HepG2 (cell line): ENCODE results near the gene SMOC1. TPM values are rescaled to one million over a fixed set of nuclear protein-coding genes. Genes with fewer than 3 reads are reported as not detected.

Experiments
- ATAC-seq: fragments of 200-7000 bp; cut with Tn5 transposase; 3 replicates; pipeline ENCODE4 v1.9.1; 2020; ENCODE audit warnings: mild to moderate bottlenecking, moderate library complexity
- BruUV-seq: library from RNA; stranded (reverse); fragments of 400-500 nt; replicated peaks from 2 replicates; lab custom pipeline; 2021; lab: Mats Ljungman, UMichigan
- CTCF ChIA-PET: fragments of 300-600 bp; formaldehyde crosslinking; extraction: SDS; loops from one replicate; lab custom pipeline; 2021; ENCODE audit warnings: low total read pairs, inconsistent platforms, low intra/inter-chr PET ratio; lab: Yijun Ruan, JAX
- POLR2A ChIA-PET: fragments of 350-600 bp; sonication (Branson Sonifier 250); formaldehyde crosslinking; loops from one replicate; lab custom pipeline; 2020; ENCODE audit warnings: antibody characterized with exemption, inconsistent platforms; lab: Yijun Ruan, JAX
- DNase-seq: peaks from one replicate; pipeline ENCODE4 v3.0.0-alpha.2; 2015; ENCODE audit warnings: low spot score
- FAIRE-seq: peaks from 3 replicates; lab custom pipeline; 2011; peaks lifted over from hg19 to GRCh38; lab: Jason Lieb, UNC
- H2AFZ ChIP-seq: one replicate; pipeline ENCODE4 v1.6.1; 2011; ENCODE audit warnings: low read length, inconsistent platforms
- H3K27ac ChIP-seq: fragments of 300-600 bp; 3 replicates; pipeline ENCODE4 v1.8.0; 2011; ENCODE audit warnings: mixed run types, mild to moderate bottlenecking, mixed read lengths, low read length, inconsistent platforms; ENCODE audit not compliant: insufficient read depth; ENCODE audit errors: extremely low read length
- H3K27me3 ChIP-seq, 2 experiments: fragments of 200-600 bp in 1 of 2; 2 replicates in 1 of 2; 3 replicates in 1 of 2; pipeline versions ENCODE4 v1.6.0 to v1.8.0; 2011; ENCODE audit warnings: low read length in 2 of 2, mild to moderate bottlenecking in 2 of 2, moderate library complexity in 2 of 2, inconsistent platforms in 1 of 2; ENCODE audit not compliant: insufficient read depth in 2 of 2, control insufficient read depth in 1 of 2
- H3K36me3 ChIP-seq, 2 experiments: fragments of 200-600 bp in 1 of 2; replicated peaks in 1 of 2; 2 replicates in 1 of 2; 3 replicates in 1 of 2; pipeline versions ENCODE4 v1.5.1 to v1.8.0; 2011; ENCODE audit warnings: low read length in 2 of 2, inconsistent platforms in 1 of 2; ENCODE audit not compliant: insufficient read depth in 2 of 2, control insufficient read depth in 1 of 2
- H3K4me1 ChIP-seq: 2 replicates; pipeline ENCODE4 v1.5.1; 2012; ENCODE audit warnings: low read length, inconsistent platforms; ENCODE audit not compliant: insufficient read depth
- H3K4me2 ChIP-seq: 2 replicates; pipeline ENCODE4 v1.6.0; 2011; ENCODE audit warnings: low read depth, low read length, inconsistent platforms
- H3K4me3 ChIP-seq, 3 experiments: fragments of 200-600 bp in 1 of 3; sonication (generic), shearing (Covaris generic) in 1 of 3; replicated peaks in 1 of 3; 2 replicates each; pipeline ENCODE4 v1.5.1; 2011 to 2016; ENCODE audit warnings: low read length in 3 of 3, inconsistent platforms in 2 of 3, low read depth in 2 of 3, mild to moderate bottlenecking in 2 of 3, control low read depth in 1 of 3, mixed read lengths in 1 of 3; ENCODE audit not compliant: insufficient read depth in 1 of 3
- H3K79me2 ChIP-seq: one replicate; pipeline ENCODE4 v1.6.1; 2011; ENCODE audit warnings: low read length, inconsistent platforms; ENCODE audit not compliant: insufficient read depth
- H3K9ac ChIP-seq: 2 replicates; pipeline ENCODE4 v1.6.0; 2011; ENCODE audit warnings: mild to moderate bottlenecking, low read depth, low read length, inconsistent platforms; ENCODE audit not compliant: insufficient read depth
- H3K9me3 ChIP-seq: 2 replicates; pipeline ENCODE4 v1.5.1; 2012; ENCODE audit warnings: mild to moderate bottlenecking, low read length
- H4K20me1 ChIP-seq: 2 replicates; pipeline ENCODE4 v1.6.0; 2011; ENCODE audit warnings: inconsistent platforms, mild to moderate bottlenecking, low read length, moderate library complexity; ENCODE audit not compliant: insufficient read depth
- ATF4 ChIP-seq, 2 experiments: fragments of 450-650 bp in 1 of 2; sonication (generic) in 1 of 2; formaldehyde crosslinking; IDR thresholded peaks; 2 replicates each; pipeline versions ENCODE4 v1.5.0 to v1.8.0; 2020 to 2022; ENCODE audit warnings: mild to moderate bottlenecking in 1 of 2, missing genetic modification reagents in 1 of 2
- CEBPB ChIP-seq: IDR thresholded peaks from 2 replicates; pipeline ENCODE4 v1.6.1; 2011; ENCODE audit warnings: low read depth, low read length, improper control_type of control experiment, borderline replicate concordance
- FOSL2 ChIP-seq: sonication (generic); formaldehyde crosslinking; IDR thresholded peaks from 2 replicates; pipeline ENCODE4 v1.4.0; 2020; ENCODE audit warnings: missing genetic modification reagents
- FOXP1 ChIP-seq, 2 experiments: fragments of 450-650 bp in 1 of 2; IDR thresholded peaks; 2 replicates each; pipeline ENCODE4 v1.6.1; 2017 to 2018; ENCODE audit warnings: antibody characterized with exemption in 1 of 2
- MYPOP ChIP-seq: sonication (generic); formaldehyde crosslinking; IDR thresholded peaks from 2 replicates; pipeline ENCODE4 v1.8.1; 2023; ENCODE audit warnings: mild to moderate bottlenecking, moderate library complexity, missing genetic modification reagents
- PHF5A ChIP-seq: IDR thresholded peaks from one replicate; pipeline ENCODE4 v1.6.1; 2018; ENCODE audit warnings: low read depth, missing genetic modification reagents; ENCODE audit not compliant: unreplicated experiment
- TRAFD1 ChIP-seq: sonication (generic); formaldehyde crosslinking; IDR thresholded peaks from 2 replicates; pipeline ENCODE4 v1.5.1; 2020; ENCODE audit warnings: missing genetic modification reagents, mild to moderate bottlenecking, borderline replicate concordance
- TSC22D2 ChIP-seq: sonication (generic); formaldehyde crosslinking; IDR thresholded peaks from 2 replicates; pipeline ENCODE4 v1.5.1; 2020; ENCODE audit warnings: missing genetic modification reagents, mild to moderate bottlenecking, borderline replicate concordance
- ZFP41 ChIP-seq: sonication (generic); formaldehyde crosslinking; IDR thresholded peaks from 2 replicates; pipeline ENCODE4 v1.4.0; 2020; ENCODE audit warnings: mild to moderate bottlenecking, missing genetic modification reagents, borderline replicate concordance
- ZMYM4 ChIP-seq: sonication (generic); formaldehyde crosslinking; IDR thresholded peaks from 2 replicates; pipeline ENCODE4 v1.8.1; 2023; ENCODE audit warnings: mild to moderate bottlenecking, missing genetic modification reagents
- ZNF17 ChIP-seq: sonication (generic); formaldehyde crosslinking; IDR thresholded peaks from 2 replicates; pipeline ENCODE4 v1.5.0; 2020; ENCODE audit warnings: mild to moderate bottlenecking, missing genetic modification reagents
- ZNF3 ChIP-seq: IDR thresholded peaks from 2 replicates; pipeline ENCODE4 v1.7.0; 2017; ENCODE audit warnings: inconsistent platforms
- ZNF331 ChIP-seq: sonication (generic); formaldehyde crosslinking; IDR thresholded peaks from 2 replicates; pipeline ENCODE4 v1.4.0; 2020; ENCODE audit warnings: missing genetic modification reagents
- ZNF558 ChIP-seq: sonication (generic); formaldehyde crosslinking; IDR thresholded peaks from 2 replicates; pipeline ENCODE4 v1.9.0; 2022; ENCODE audit warnings: mild to moderate bottlenecking, missing genetic modification reagents, borderline replicate concordance
- WGBS: methylation state at CpG from one replicate; pipeline ENCODE4 v1.1.6; 2017; ENCODE audit warnings: low lambda C conversion rate; 5-methylcytosine and 5-hydroxymethylcytosine counted together
- in situ Hi-C: cut with HindIII; loops from 2 replicates; pipeline ENCODE4 v1.10.0; 2017; ENCODE audit warnings: low pct_unique_long_range_greater_than_20kb; ENCODE audit not compliant: extremely low pct_ligation_motif_present
- intact Hi-C: fragments of 100-400 bp; cut with micrococcal nuclease; formaldehyde crosslinking; loops from one replicate; pipeline ENCODE4 v1.10.0; 2022; ENCODE audit not compliant: unreplicated experiment
- polyA plus RNA-seq, 8 experiments: library from polyadenylated mRNA; depleted of rRNA in 3 of 8; stranded (reverse) in 7 of 8; unstranded in 1 of 8; fragments of >200 nt; fragmentation: Illumina TruSeq in 4 of 8; extraction: Trizol in 4 of 8; gene quantifications; 2 replicates each; pipeline versions ENCODE4 v1.2.1 to v1.2.3, GENCODE V29; 2011 to 2016; ENCODE audit warnings: low read depth in 4 of 8, missing spikeins in 1 of 8, mixed read lengths in 1 of 8; ENCODE audit not compliant: insufficient read depth in 1 of 8
- total RNA-seq, 5 experiments: library from RNA; depleted of rRNA; stranded (reverse); fragments of >200 nt; fragmentation: Illumina TruSeq; extraction: Trizol; gene quantifications; 2 replicates each; pipeline ENCODE4 v1.2.3, GENCODE V29; 2016; ENCODE audit warnings: low read depth in 1 of 5
- TF ChIP-seq, protein P1 (sequence below): sonication (generic); formaldehyde crosslinking; IDR thresholded peaks from 2 replicates; pipeline ENCODE4 v1.4.0; 2020; ENCODE audit warnings: missing genetic modification reagents, low read depth, mild to moderate bottlenecking, borderline replicate concordance

The SMOC1 gene
- total and polyA plus RNA-seq, 2 of the 13 experiments (the other 11 are each of a cell fraction or from before 2014, with no cell fraction given) = 17.8 to 35.6 TPM

DNA sequence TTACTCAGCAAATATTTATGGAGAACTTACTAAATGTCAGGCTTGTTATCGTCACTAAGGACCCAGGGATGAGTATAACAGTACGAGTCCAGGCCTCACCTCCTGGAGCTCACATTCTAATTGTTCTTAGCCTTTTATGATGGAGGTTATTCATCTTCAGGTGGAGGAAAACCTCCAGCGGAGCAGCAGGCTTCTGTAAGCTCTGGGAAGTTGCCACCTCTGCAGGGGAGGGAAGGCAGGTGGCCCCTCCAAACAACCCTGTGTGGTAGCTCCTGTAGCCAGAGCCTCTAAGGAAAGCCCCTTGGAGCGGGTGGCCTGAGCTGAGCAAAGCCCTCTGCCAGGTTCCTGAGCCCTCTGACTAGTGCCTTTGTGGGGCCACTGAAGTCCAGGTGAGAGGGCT lies 104.1 kb downstream of the SMOC1 start:
- BruUV-seq = no TSS peak
- CTCF ChIA-PET = no interaction called here

DNA sequence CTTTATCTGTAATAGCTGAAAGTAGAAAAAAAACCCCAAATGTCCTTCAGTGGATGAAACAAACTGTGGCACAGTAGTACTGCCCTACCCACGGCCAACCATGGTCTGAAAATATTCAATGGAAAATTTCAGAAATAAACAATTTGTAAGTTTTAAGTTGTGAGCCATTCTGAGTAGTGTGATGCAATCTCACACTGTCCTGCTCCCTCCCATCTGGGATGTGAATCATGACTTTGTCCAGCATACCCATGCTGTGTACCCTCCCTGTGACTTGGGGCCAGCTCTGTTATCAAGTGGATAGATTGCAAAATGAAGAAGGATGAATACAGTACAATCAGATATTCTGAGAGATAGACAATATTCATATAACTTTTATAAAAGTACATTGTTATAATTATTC lies 106.2 kb downstream of the SMOC1 start:
- no peak overlapping the region for H3K9ac ChIP-seq
- POLR2A ChIA-PET = interaction anchor here (1.4 kb wide), 1 partner anchor 106 kb away, joined by 4 read pairs; the partner anchor contains the start of gene SMOC1
- CTCF ChIA-PET = no interaction called here
- H2AFZ ChIP-seq = no peak overlapping the region
- H3K9me3 ChIP-seq = no peaks in the 10 kb centered on the region
- no TSS peak for BruUV-seq
- WGBS = 87% methylated on average over 1 of the region's 1 CpG
- DNase-seq = no peak
- H4K20me1 ChIP-seq = no peaks in the 10 kb centered on the region
- intact Hi-C loops = no loop called here
- H3K27ac ChIP-seq = no peak overlapping the region
- peaks cover 29% of the 10 kb centered on the region for H3K4me1 ChIP-seq
- ATAC-seq = no peak
- no peak overlapping the region for H3K4me3 ChIP-seq
- no peak for FAIRE-seq
- in situ Hi-C loops = no loop called here
- H3K79me2 ChIP-seq = no peaks in the 10 kb centered on the region
- peaks cover 2 to 6% of the 10 kb centered on the region in 2 experiments; a peak in 2 of 5 replicates for H3K36me3 ChIP-seq
- no peak overlapping the region for H3K4me2 ChIP-seq
- no peaks in the 10 kb centered on the region for H3K27me3 ChIP-seq
- no peak for TF ChIP-seq ZMYM4 (CRISPR knock-in tag)
- no peak for TF ChIP-seq ZNF3
- no peak for TF ChIP-seq FOXP1 (IDR thresholded peaks at IDR 0.05)
- no peak for TF ChIP-seq FOXP1 (CRISPR knock-in tag; IDR thresholded peaks at IDR 0.05)
- TF ChIP-seq TRAFD1 = no peak
- TF ChIP-seq TSC22D2 (CRISPR knock-in tag) = no peak
- peak in 1 of 2 experiments; percentile 73; a peak in 2 of 4 replicates for TF ChIP-seq ATF4 (CRISPR knock-in tag; IDR thresholded peaks at IDR 0.05)
- TF ChIP-seq, protein P1, sequence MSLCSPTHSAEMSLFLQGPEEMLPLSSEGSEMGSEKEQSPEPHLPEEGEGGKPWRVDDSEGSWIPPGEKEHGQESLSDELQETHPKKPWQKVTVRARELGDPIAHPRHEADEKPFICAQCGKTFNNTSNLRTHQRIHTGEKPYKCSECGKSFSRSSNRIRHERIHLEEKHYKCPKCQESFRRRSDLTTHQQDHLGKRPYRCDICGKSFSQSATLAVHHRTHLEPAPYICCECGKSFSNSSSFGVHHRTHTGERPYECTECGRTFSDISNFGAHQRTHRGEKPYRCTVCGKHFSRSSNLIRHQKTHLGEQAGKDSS (CRISPR knock-in tag) = no peak
- peak; percentile 55 for TF ChIP-seq FOSL2
- TF ChIP-seq ZNF17 = no peak
- peak; percentile 80 for TF ChIP-seq CEBPB

More for the DNA sequence above, 104.1 kb downstream of the SMOC1 start:
- no peak overlapping the region for H3K27ac ChIP-seq
- H3K9ac ChIP-seq = no peak overlapping the region
- ATAC-seq (no peak), FAIRE-seq (no peak), DNase-seq (no peak)
- no peaks in the 10 kb centered on the region for H3K27me3 ChIP-seq
- no peak overlapping the region for H2AFZ ChIP-seq
- in situ Hi-C loops = no loop called here
- no peak overlapping the region for H3K4me2 ChIP-seq
- POLR2A ChIA-PET = interaction anchor here (2.2 kb wide), 1 partner anchor 104 kb away, joined by 5 read pairs; the partner anchor contains the start of gene SMOC1
- intact Hi-C loops = no loop called here
- H3K36me3 ChIP-seq = peaks cover 11 to 22% of the 10 kb centered on the region in 2 experiments
- no peak for TF ChIP-seq MYPOP (CRISPR knock-in tag)
- no peak for TF ChIP-seq ZNF558
- TF ChIP-seq ZNF331 (CRISPR knock-in tag) = no peak
- TF ChIP-seq PHF5A (CRISPR knock-in tag) = no peak
- TF ChIP-seq ZFP41 (CRISPR knock-in tag) = no peak
- peaks cover 20% of the 10 kb centered on the region for H3K4me1 ChIP-seq
- H3K9me3 ChIP-seq = no peaks in the 10 kb centered on the region
- H3K4me3 ChIP-seq = no peak overlapping the region
- no peaks in the 10 kb centered on the region for H4K20me1 ChIP-seq
- WGBS = 100% methylated on average over 3 of the region's 4 CpGs
- H3K79me2 ChIP-seq = no peaks in the 10 kb centered on the region
